Stimulated activated naive CD8-positive, alpha-beta T cell treated with anti-CD3 and anti-CD28 coated beads, Interleukin-15, Interleukin-2, amounts not matched to agents 100 U/mL and 50 U/mL, for 24 hours (primary cell): ENCODE data around the gene PSMF1.
"Not testable (repeated sequence)": the region's sequence is repeated elsewhere in the genome, so short reads cannot be mapped to it uniquely, and the experiment has no call there.

Source experiments
- ATAC-seq: fragments of 150-1000 bp; cut with Tn5 transposase; one replicate; pipeline ENCODE4 v1.10.0; 2021
- DNase-seq: peaks from one replicate; pipeline ENCODE4 v3.0.0; 2021

PSMF1 gene

DNA sequence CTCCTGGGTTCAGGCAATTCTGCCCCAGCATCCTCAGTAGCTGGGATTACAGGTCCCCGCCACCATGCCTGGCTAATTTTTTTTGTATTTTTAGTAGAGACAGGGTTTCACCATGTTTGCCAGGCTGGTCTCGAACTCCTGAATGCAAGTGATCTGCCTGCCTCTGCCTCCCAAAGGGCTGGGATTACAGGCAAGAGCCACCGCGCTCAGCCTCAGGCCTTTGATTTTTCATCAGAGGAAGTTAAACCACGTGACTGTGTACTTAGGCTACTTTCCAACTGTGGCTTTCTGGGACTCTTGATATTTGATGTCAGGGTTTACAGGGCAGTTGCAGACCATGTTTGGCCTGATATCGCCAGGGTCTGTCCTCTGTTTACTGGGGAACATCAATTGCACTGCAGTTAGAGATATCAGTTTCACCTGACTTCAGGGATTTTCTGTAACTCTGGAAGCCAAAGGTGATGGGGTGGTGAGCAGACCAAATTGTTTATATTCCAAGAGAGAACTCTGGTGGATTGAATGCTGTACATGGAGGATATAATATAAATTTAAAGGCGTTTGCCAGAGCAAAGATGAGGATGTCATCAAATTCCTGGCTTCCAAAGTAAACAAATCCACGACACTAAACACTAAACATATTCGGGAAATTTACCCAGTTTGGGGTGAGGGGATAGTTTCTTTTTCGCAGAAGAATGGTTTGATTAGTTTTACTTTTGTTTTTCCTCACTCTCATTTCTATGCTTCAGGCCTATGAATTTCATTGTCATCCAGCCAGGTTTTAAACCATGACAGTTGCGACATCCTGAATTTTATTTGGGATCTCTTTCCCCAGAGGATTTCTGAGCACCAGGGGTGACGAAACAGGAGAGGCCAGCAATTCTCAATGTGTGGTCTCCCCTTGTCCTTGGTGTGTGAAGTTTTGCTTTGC is 4.2 kb downstream of the PSMF1 start:
- no peak for DNase-seq
- ATAC-seq: no peak

DNA sequence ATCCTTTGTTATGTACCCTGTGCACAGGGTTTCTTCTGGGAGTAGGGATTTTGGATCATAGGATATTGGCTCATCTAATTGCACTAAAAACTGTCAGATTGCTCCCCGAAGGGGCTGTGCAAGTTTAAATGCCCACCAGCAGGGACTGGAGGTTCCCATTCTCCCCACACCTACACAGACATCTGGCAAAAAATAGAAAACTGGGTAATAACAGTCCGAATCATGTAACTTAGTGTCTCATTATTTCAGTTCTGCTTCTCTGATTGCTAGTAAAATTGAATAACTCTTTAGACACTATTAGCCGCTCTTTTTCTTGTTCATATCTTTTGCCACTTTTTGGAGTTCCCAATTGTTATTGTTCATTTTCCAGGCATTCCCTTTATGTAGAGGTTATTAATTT is 5.3 kb downstream of the PSMF1 start:
- DNase-seq (no peak), ATAC-seq (no peak)

- ATAC-seq (no peak), DNase-seq (no peak)
These were observed 6.0 kb downstream of the PSMF1 start for GRCh38 chr20:1124421-1124820.

DNA sequence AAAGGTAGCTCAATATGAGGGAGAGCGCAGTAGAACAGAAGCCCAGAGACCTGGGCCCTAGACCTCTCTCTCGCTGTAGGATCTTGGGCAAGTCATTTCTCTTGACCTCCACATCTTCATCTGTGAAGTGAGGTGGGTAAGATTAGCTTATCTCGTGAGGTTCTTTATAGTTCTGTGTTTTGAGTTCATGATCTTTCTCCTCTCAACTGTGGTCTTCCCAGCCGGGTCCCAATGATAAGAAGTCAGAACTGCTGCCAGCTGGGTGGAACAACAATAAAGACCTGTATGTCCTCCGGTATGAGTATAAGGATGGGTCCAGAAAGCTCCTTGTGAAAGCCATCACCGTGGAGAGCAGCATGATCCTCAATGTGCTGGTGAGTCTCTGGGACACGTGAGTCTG is 6.9 kb downstream of the PSMF1 start:
- no peak for DNase-seq
- ATAC-seq: no peak

DNA sequence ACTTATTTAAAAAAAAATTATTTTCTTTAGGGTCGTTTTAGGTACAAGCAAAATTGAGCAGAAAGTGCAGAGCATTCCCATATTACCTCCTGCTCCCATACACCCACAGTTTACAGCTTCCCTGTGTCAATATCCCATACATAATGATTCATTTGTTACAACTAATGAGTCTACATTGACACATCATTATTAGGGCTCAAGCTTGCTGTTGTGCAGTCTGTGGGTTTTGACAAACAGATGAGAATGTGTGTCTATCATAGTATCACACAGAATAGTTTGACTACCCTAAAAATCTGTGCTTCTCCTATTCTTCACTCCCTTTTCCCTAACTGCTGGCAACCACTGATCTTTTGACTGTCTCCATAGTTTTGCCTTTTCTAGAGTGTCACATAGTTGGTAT is 9.4 kb downstream of the PSMF1 start:
- DNase-seq: no peak
- no peak for ATAC-seq

- no peak for ATAC-seq
- DNase-seq: no peak
These were observed 11.8 kb downstream of the PSMF1 start for GRCh38 chr20:1130058-1130694.

DNA sequence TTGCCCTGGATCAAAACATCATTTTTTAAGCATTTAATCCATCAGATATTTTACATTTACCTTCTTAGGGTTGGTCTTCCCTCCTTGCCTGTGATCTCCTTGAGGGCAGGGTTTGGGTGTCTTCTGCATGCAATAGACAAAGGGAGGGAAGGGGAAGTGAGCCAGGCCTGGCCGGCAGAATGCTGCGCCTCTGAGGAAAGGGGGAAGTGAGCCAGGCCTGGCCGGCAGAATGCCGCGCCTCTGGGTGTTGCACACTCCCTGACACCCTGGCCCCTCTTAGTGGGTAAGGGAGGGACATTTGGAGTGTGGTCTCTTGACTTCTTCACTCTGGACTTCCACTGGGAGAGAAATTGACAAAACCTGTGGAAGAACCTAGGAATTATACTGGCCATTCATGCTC is 12.4 kb downstream of the PSMF1 start:
- no peak for ATAC-seq

DNA sequence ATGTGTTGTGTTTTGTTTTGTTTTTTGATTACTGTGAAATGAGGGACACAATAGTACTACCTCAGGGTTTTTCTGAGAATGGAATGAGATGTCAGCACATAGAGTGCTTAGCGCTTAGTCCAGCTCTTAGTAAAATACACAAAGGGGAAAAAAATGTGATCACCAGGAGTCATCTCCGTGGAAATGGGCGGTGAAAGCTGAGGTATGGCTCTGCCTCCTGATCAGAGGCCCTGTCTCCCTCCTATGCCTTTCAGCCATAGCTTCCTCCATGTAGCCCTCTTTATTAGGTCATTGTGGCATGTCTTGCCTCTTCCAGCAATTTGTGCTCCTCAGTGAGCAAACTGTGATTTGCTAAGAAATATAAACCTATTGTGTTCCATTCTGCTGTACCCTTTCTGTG is 13.0 kb downstream of the PSMF1 start:
- DNase-seq (no peak), ATAC-seq (no peak)

More for the DNA sequence above, 12.4 kb downstream of the PSMF1 start:
- DNase-seq: no peak

- no peak for ATAC-seq
- no peak for DNase-seq
These were observed 16.0 kb downstream of the PSMF1 start for GRCh38 chr20:1134355-1134754.

- no peak for DNase-seq
- no peak for ATAC-seq
These were observed 16.4 kb downstream of the PSMF1 start for GRCh38 chr20:1134836-1135235.

DNA sequence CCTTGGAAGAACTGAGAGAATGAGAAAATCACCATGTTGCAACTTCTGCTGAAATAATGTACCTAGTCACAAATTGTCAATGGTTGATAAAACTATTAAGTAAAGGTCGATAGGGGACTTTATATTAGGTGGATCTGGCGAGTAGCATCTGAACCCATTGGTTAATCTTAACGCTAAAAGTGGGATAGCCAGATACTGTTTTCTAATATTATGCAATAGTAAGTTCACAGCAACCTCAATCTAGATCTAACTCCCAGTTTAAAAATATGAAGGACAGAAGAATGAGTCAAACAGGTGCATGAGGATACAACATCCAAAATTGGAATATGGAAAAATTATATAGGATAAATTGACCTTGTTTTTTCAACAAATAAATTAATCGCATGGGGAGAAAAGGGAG is 18.8 kb downstream of the PSMF1 start:
- ATAC-seq (no peak), DNase-seq (no peak)

- ATAC-seq (no peak), DNase-seq (no peak)
These were observed 26.2 kb downstream of the PSMF1 start for GRCh38 chr20:1144401-1145172.

DNA sequence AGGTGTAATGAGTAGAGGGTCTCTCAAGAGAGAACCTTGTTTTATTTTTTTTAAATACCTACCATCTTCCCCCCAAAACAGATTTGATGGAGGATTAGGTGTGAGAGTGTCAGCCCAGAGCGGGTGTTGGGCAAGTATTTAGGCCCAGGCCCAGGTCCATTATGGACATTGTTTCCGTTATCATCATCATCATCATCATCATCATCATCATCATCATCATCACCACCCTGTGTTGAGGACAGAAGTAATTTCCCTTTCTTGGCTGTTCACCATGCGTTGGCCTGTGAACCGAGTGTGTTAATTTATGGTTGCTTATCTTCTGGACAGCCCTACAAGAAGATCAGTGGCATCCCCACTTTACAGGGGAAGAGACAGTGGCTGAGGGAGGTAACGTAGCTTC is 28.6 kb downstream of the PSMF1 start:
- DNase-seq: no peak
- ATAC-seq: no peak

- DNase-seq: not testable (repeated sequence)
- peak; percentile 23 for ATAC-seq
These were observed 31.4 kb downstream of the PSMF1 start for GRCh38 chr20:1149812-1150211.

DNA sequence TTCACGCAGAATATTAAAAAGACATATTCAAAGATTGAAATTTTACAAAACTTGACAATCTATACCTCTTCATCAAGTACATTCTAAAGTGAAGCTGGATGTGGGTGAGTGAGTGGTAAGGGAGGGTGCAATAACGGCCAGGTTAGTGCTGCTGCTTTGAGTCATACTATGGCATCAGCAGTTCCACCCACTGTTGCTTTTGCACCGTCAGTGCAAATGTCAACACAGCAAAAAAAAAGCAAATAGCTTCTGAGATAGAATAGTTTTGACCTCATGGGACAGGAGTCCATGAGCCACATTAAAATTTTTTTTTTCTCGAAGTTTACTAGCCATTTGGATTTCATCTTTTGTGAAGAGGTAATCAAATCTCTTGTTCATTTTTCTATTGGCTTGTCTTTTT is 31.8 kb downstream of the PSMF1 start:
- ATAC-seq (peak; percentile 69), DNase-seq (no peak)

DNA sequence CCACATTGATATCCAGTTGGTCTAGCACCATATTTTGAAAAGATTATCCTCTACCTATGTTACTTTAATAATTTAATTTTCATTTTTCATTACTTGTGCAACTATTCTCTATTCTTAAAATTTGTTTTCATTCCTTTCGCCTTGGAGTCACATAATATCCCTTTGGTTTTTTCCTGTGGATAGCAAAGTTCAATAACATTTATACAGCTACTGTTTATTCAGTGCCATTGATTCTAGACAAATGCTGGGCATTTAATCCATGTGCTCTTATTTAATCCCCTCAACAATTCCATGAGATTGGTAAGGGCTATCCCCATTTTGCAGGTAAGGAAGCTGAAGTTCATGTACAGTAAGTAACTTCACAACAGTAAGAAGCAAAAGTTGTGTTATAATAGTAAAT is 32.6 kb downstream of the PSMF1 start:
- no peak for DNase-seq

GRCh38 chr20:1154226-1154625 is 35.8 kb downstream of the PSMF1 start:
- DNase-seq (no peak), ATAC-seq (no peak)

More for the DNA sequence above, 32.6 kb downstream of the PSMF1 start:
- ATAC-seq: no peak

DNA sequence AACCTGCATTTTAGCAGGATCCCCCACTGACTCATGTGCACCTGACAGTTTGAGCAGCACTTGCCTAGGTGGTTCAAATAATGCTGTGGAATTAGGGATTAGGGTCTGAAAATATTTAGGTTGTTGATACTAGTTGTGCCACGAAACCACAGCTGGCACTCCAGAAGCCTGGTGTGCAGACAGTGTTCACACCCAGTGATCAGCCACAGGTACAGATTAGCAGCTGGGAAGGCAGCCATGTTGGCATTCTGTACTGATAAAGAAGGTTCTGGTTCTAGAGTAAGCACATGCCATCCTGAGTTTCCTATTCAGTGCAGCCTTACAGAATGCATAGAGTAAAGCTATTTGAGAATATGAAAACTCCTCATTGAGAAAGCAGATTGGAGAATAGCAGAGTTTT is 36.3 kb downstream of the PSMF1 start:
- DNase-seq (no peak), ATAC-seq (no peak)

DNA sequence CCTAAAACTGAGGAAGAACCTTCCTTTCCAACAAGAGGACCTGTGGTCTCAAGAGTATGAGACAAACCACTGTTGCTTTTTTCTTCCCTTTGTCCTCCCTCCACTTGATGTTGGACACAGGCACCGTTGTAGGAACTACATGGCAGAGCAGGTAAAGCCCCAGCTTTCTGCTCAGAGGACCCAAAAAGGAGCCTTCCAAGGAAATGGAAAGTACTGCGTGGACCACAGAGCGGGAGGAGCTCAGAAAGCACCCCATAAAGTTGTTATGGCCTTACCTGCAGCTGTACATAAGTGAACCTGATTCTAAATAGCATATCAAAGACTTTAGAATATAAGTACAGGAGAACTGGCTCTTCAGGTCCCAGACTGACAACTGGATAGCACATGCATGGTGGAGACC is 36.9 kb downstream of the PSMF1 start:
- DNase-seq (no peak), ATAC-seq (no peak)

GRCh38 chr20:1160496-1160895 is 42.1 kb downstream of the PSMF1 start:
- DNase-seq: no peak
- ATAC-seq: no peak

GRCh38 chr20:1160991-1161390 is 42.6 kb downstream of the PSMF1 start:
- no peak for DNase-seq
- no peak for ATAC-seq

DNA sequence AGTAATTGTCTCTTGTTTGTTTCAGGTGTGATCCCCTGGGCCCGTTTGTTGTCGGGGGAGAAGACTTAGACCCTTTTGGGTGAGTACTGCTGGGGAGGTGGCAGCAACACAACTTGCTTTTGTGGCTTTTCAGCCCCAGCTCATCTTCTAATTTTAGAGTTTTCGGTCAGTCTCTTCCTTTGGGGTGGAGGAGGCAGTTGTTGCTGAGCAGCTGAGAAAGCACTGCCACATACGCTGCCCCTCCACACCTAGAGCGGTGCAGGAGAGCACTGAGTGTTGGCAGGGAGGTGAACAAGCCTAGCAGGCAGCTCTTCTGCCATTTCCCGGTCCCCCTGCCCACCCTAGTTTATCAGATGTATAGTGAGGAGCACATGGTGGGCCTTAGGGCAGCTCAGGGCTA is 44.7 kb downstream of the PSMF1 start:
- no peak for ATAC-seq
- no peak for DNase-seq

DNA sequence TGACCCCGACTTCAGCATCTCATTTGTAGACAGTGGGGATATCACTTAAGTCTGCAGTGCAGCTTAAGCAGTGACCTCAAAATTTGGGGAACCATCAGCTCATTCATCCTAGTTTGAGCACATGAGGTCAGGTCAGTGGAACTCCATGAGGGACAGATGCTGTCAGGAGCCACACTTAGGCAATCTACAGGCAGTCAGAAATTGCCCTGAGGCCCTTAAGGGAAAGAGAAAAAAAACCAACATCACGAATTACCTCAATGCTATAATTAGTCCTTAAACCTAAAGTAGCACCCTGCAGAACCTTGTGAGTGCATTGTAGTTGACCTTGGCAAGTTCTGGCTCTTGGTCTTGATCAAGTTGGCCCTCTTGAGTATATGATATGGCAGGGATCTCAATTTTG is 45.3 kb downstream of the PSMF1 start:
- DNase-seq: no peak
- ATAC-seq: no peak
